GM19351 (cell line): ENCODE results near the gene FOXN3.

ENCODE experiments used
- ATAC-seq: cut with Tn5 transposase; IDR thresholded peaks from one replicate; pipeline ENCODE4 v1.9.1; 2021; ENCODE audit warnings: mild to moderate bottlenecking, moderate library complexity; ENCODE audit not compliant: unreplicated experiment

FOXN3 gene

GRCh38 chr14:89365061-89365801 lies 51.8 kb downstream of the FOXN3 start:
- ATAC-seq, result peak; percentile 91

DNA sequence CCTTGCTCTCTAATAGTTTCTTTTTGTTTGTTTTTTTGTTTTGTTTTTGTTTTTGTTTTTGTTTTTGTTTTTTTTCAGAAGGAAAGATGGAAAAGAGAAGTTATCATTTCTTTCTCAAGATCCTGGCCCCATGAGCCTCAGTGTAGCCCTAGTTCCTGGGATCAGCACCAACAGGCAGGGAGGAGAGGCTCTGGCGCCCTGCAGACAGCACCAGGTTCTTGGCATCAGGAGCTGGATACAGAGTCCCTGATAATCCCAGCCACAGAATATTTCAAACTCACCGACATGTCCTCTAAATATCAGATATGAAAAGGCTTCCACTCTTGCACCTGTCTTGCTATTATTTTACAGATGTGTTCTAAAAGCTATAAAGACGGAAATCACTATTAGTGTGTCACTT lies 52.7 kb downstream of the FOXN3 start:
- ATAC-seq, result no peak

DNA sequence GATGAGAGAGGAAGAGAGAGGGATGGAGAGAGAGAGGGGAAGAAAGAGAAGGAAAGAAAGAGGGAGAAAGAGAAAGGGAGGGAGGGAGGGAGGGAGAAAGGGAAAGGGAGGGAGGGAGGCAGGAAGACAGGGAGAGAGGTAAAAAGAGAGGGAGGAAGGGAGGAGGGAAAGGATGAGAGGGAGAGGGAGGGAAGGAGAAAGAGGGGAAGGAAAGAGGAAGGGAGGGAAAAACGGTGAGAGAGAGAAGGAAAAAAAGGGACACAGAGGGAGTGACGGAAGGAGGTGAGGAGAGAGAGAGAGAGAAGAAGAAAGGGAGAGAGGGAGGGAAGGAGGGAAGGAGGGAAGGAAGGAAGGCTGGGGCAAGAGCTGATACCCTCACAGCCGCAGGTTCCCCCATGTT lies 56.8 kb downstream of the FOXN3 start:
- no peak for ATAC-seq

DNA sequence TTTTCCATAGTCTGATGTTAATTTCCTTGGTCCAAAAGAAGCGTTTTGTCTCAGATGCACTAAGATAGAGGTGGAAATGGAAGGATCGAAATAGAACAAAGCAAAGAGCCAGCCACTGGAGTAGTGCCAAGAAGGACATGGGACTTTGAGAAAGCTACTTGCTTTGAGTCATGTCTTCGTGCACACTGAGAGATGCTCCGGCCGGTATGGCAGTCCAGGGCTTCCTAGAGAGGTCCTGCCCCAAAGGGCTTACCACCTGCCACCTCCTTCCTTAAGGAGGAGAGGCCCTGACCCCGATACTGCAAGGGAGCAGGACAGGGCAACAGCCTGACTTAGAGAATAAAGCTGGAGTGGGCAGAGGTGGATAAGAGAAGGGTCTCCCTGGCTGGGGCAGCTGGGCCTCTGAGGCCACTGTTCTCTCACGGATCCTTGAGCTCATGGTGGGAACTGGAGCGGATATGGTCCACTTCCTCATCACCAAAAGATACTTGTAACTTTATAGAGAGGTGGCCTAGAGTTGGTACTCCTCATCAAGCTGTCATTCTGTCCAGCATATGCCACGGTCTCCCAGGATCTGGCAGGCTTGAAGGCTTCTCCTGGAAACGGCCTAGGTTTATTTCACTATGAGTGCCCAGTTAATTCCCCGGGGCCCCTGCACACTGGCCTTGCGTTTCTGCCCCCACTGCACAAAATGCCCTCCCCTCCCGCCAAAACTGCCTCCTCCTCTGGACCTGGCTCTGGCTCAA lies 57.4 kb downstream of the FOXN3 start:
- no peak for ATAC-seq

- ATAC-seq, result no peak
Measured at GRCh38 chr14:89357655-89358297, 59.3 kb downstream of the FOXN3 start.

- ATAC-seq, result no peak
Measured at GRCh38 chr14:89356927-89357326, 60.1 kb downstream of the FOXN3 start.

- no peak for ATAC-seq
Measured at GRCh38 chr14:89356496-89356895, 60.5 kb downstream of the FOXN3 start.

- ATAC-seq, result no peak
Measured at GRCh38 chr14:89353766-89354113, 63.3 kb downstream of the FOXN3 start.

DNA sequence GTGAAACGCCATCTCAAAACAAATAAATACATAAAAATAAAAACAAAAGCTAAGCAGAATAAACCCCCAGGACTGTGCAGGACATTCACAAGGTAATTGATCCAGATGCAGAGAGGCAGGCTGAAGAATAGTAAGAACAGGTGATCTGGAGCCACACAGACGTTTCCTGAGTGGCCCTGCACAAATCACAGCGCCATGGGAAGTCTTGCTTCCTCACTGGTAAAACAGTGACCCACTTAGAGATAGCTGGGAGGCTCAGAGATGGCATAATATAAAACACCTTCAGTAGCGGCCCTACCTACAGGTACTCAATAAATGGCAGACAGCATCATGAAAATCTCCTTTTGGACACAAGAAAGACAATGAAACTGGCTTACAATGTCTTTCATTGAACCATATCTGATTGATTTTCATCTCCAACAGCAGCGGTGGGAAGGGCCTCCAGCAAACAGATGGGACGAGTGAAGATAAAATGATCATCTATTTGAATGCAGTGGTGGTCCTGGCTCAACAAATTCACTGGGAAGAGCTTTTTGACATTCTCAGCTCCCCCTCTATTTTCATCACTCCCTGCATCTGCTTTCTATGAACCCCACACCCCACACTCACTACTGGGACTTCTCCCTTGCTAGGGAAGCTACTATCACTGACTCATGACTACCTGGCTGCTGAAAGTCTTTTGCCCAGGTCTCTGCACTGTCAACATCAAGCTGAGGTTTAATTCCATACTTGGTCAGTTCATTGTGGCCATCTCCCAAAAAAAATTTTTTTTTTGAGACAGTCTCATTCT lies 63.9 kb downstream of the FOXN3 start:
- ATAC-seq, result no peak

- peak; percentile 87 for ATAC-seq
Measured at GRCh38 chr14:89351516-89352404, 65.3 kb downstream of the FOXN3 start.

GRCh38 chr14:89351221-89351515 lies 65.9 kb downstream of the FOXN3 start:
- ATAC-seq, result no peak

- no peak for ATAC-seq
Measured at GRCh38 chr14:89350152-89350551, 66.9 kb downstream of the FOXN3 start.

DNA sequence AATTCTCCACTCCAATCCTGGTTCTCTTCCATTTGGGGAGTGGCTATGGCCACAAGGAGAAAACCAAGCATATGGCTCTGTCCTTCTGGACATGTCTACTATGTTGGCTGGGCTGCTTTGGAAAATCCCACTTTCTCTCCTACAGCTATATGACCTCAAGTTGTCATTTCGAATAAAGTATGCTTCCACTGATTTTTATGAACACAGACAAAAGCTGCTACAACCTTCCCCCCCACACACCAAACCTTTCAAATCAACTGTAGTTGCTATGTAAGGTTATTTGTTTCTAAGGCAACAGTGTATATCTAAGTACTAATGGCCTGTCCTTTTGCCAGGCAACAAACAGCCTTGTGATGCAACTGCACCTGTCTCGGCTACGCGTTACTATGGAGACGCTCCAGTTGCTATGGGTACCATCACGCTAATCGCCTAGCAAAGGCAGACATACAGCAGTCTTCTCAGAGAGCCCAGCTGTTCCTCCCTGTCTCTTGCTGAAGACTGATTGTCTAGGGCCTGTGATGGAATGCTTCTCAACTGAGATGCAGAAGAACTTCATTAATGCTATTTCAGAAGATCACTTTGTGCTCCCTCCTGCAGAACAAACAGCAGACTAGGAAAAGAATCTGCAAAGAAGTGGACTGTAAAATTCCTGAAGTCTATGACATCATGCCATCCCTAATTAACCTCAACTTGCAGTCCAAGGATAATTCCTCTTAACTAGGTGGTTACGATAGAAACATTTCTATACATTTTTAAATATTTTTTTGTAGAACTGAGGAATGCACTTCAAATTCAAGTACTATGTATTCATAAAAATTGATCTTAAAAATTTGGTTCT lies 67.6 kb downstream of the FOXN3 start:
- ATAC-seq, result no peak

DNA sequence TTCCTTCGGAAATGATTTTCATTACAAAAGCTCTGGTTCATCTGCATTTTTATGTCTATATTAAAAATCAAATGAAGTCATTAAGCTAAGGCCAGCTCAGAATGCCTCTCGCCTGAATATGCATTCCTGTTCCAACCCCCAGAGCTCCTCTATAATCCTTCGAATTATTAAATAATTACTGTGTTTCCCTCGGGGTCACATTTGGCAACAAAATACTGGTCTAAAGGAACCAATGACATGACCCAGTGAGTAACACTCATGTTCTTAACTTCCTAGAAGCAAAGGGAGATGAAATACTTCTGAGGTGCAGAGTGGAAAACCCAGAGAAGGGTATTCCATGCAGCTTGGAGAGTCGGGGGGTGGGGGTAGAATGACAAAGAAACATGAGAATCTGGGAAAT lies 68.3 kb downstream of the FOXN3 start:
- ATAC-seq, result no peak

DNA sequence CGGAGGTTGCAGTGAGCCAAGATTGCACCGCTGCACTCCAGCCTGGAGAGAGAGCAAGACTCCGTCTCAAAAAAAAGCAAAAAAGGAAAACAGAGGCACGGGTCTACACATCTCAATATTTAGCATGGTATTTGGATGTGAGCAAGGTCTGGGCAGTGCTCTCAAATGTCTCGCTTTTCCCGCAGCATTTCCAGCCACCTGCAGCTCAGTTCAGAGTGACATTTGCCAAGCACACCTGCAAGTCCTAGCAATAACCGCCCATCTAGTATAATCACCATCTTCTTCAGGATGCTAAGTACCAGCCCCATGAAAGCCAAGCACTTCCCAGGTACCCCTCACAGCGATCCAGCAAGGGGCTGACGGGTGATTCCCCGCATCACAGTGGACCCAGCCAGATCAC lies 69.1 kb downstream of the FOXN3 start:
- ATAC-seq, result no peak

DNA sequence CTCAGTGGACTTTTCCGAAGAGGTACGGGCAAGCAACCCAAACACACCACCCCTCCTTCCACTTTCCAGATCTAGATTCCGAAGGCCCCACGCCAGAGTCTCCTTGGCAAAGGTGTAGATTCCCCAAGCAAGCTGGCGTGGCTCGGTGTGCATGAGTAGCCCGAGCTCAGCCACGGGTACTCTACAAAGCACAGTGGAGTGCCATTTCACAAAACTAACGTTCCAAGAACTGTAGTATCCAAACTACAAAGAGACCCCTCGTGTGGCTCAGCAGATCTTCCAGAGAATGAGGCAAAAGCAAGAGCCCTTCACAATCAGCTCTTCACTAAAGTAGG lies 72.1 kb downstream of the FOXN3 start:
- no peak for ATAC-seq

GRCh38 chr14:89343356-89343755 lies 73.7 kb downstream of the FOXN3 start:
- no peak for ATAC-seq

- ATAC-seq, result peak; percentile 58
Measured at GRCh38 chr14:89342049-89342448, 75.0 kb downstream of the FOXN3 start.
